Measurements from ENCODE around the gene THADA.

GRCh38 chr2:43251171-43251731 lies 344.6 kb downstream of the THADA start:
- TF ChIP-seq CTCF (IDR thresholded peaks at IDR 0.05; ENCODE audit: poor library complexity): no peak
- TF ChIP-seq EZH2phosphoT487 (IDR thresholded peaks at IDR 0.05; ENCODE audit: low read depth, severe bottlenecking, unreplicated experiment): no peak

Measured in hepatocyte (in vitro differentiated cells).